OCI-LY3 (cell line): ENCODE measurements around the gene MYBPHL.

Experiments
- CTCF ChIP-seq: fragments of 200-600, 300-600 bp; sonication (generic); IDR thresholded peaks from 2 replicates; pipeline ENCODE4 v1.5.1; 2014; ENCODE audit warnings: antibody characterized with exemption, low read length, low read depth
- EZH2phosphoT487 ChIP-seq: fragments of 200-600 bp; shearing (Covaris generic); IDR thresholded peaks from 2 replicates; pipeline ENCODE4 v1.6.1; 2018; ENCODE audit warnings: antibody characterized with exemption, mixed run types, low read depth

GRCh38 chr1:109263234-109263596 is 43.6 kb downstream of the MYBPHL start:
- TF ChIP-seq CTCF = no peak
- no peak for TF ChIP-seq EZH2phosphoT487
